LoVo (cell line): ENCODE results near the gene RPAIN.
"Not testable (repeated sequence)": the region's sequence is repeated elsewhere in the genome, so short reads cannot be mapped to it uniquely, and the experiment has no call there.

Experiments used
- DNase-seq: peaks from one replicate; pipeline ENCODE4 v3.0.0-alpha.2; 2016; ENCODE audit warnings: low spot score

The RPAIN gene

DNA sequence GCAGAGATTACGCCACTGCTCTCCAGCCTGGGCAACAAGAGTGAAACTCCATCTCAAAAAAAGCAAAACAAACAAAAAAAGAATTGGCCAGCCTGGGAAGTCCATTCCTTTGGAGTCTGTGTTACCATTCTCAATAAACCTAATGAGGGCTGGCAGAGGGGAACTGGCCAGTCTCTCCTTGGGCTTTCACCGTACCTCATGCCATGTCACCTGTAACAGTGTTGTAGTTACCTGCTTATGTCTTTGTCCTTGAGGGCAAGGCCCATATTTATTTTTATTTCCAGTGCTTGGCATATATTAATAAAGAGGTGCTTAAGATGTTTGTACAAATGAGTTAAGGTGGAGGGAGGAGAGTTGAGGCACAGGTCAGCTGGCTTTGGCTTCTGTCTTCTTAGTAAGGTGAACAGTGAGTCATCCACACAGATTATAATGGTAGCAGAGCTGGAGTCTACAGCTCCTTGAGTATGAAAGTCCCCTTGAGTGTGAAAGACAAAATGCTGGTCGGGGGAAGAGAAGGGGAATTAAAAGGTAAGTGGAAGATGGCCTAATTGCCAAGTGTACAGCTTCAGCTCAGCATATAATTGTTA lies 10.5 kb downstream of the RPAIN start:
- DNase-seq: no peak

DNA sequence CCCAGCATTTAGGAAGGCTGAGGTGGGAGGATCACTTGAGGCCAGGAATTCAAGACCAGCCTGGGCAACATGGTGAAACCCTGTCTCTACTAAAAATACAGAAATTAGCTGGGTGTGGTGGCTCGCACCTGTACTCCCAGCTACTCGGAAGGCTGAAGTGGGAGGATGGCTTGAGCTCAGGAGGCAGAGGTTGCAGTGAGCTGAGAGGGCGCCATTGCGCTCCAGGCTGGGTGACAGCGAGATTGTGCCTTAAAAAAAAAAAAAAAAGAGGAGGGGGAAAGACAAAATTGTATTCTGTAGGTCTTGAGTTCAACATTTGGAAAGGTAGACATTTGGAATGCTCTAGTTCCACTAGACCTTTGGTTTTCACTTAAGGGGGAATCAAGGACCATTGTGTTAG lies 11.3 kb downstream of the RPAIN start:
- not testable (repeated sequence) for DNase-seq

DNA sequence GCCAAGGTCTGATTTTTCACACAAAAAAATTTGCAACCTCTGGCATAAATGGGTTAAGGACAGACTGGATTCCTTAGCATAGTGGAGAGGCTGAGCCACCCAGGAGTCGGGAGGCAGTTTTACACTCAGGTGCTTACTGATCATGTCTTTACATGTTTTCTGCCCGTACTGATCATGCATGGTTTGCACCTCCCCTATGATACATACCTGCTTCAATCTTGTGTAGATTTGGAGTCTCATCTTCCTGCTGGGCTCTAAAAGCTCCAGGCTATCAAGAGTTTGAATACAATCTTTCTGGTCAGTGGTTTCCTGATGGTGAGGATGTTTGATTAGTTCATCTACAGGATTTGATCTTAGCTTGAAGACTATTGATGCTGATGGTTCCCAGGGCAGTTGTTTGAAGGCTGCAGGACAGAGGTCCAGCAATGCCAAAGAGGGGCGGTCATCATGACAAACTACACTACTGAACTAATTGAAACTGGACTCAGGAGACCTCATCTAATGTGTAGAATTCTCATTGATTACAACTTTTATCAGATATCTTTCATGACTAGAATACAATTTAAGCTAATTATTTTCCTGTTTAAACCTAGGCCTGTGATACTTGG lies 12.1 kb downstream of the RPAIN start:
- DNase-seq: no peak

GRCh38 chr17:5434984-5435383 lies 15.0 kb downstream of the RPAIN start:
- DNase-seq: no peak

GRCh38 chr17:5435781-5436315 lies 15.9 kb downstream of the RPAIN start:
- not testable (repeated sequence) for DNase-seq

- DNase-seq: peak; percentile 12
Measured at GRCh38 chr17:5437721-5438317, 17.8 kb downstream of the RPAIN start.

DNA sequence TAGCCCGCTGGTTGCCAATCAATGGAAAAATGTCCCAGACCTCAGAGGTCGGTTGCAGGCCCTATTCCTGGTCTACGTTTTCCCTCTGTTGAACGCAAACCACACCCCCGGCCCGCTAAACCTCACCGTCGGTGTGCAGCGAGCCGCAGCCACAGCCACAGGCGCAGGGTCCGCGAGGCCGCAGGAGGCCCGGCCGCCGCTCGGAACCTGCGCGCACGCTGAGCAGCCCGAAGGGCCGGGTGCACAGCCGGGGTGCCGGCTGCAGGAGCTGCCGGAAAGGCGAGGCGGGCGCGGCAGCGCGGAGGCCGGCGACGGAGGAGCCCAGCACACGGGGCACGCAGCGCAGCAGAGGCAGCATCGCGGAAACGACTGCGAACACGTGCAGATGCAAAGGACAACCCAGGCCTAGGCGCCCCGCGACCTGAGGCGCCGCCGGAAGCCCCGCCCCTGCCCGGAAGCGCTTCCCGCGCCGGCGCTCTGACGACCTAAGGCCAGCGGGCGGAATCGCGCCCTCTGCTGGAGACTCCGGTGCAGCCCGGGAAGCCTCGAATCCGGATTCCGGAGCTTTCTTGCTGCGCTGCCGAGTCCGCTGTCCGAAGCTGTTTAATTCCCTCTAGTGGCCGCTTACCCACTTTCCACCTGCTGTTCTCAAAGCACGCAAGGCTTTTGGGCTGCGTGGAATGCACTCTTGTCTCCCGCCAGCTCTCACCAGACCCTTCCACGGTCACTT lies 18.9 kb downstream of the RPAIN start, which contains the start of gene C1QBP:
Gene C1QBP, minus strand, starts transcription at position 440 of the 730 bp plus-strand sequence. Its CDS starts 82 bp downstream, at position 358.
- peak; percentile 95 for DNase-seq

DNA sequence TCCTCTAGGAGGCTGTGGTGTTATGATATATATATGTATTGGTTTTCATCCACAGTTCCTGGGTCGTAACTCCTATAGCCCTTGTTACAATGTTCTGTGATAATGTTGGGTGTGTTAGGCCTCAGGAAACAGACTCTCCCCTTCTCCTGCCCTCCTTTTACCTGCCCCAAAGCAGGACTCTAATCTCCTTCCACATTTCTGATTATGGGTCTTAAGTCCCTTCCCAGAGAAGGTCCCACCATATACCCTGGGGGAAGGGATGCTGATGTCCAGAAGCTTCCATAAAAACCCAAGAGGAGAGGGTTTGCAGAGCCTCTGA lies 19.4 kb downstream of the RPAIN start:
- DNase-seq: no peak

GRCh38 chr17:5443728-5444127 lies 23.7 kb downstream of the RPAIN start:
- DNase-seq: no peak

- no peak for DNase-seq
Measured at GRCh38 chr17:5444209-5444608, 24.2 kb downstream of the RPAIN start.

DNA sequence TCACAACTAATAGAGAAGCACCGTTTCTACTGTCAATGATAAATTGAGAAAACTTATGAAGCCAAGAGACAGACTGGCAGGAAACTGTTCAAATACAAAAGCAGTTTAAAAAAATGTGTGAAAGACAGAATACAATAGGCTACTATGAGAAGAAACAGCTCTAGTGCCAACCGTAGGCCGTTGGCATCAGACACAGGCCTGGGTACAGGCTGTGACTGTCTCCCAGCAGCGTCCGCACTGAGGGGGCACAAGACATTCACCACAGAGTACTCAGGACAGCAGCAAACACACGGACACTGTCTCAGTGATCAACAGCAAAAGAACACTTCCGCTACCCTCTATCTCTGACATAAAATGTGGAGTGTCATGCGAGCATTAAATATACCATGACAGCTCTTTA lies 26.8 kb downstream of the RPAIN start:
- no peak for DNase-seq

- no peak for DNase-seq
Measured at GRCh38 chr17:5464717-5465507, 44.9 kb downstream of the RPAIN start.

GRCh38 chr17:5466295-5466694 lies 46.3 kb downstream of the RPAIN start:
- DNase-seq: no peak

DNA sequence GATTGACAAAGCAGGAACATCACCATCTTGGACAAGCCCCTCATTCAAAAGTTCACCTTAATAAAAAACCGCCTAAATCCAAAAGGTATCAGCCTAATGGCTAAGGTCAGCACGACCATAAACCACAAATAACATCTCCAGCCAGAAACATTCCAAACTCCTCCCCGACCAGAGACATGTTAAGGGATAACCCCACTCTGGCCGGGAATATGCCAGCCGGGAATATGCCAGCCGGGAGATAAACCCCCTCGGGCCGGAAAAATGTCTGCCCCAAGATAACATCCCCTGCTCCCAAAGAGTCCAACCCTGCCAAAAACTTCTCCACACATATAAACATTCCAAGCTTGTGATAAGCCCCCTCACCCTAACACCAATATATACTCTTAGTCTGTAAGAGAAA lies 47.4 kb downstream of the RPAIN start:
- no peak for DNase-seq

DNA sequence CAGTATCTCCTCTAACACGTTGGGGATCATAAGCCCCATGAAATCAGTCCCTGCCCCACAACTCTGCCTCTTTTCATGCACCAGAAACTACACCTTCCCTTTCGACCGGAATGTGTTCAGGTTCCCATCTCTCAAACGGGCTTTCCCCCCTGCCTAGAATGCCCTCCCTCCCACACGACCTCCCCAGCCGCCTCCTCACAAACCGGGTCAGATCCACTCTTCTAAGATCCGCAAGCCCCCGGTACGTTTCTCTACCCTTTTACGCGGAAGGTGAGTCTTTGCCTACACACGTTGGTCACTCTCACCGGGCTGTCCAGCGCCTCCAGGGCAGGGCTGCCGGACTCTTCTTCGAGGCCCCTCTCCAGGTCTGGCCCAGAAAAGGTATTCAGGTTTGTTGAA lies 48.1 kb downstream of the RPAIN start:
- no peak for DNase-seq

DNA sequence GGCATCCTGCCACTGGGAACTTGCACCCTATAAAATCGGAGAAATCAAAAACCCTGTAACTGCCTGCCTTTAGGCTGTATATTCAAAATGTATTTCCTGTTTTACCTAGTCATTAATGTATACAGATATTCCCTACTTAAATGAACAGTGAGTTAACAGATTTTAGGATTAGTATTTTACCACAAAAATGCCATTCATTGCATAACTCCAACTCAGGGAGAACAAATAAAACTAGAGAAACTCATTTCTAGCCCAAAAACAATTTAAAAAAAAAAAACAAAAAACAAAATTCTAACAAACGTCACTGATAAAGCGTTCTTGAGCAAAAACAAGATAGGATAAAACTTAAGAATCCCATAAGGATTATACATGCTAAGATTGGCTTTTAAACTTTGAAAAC lies 52.5 kb downstream of the RPAIN start:
- no peak for DNase-seq

GRCh38 chr17:5473906-5474305 lies 53.9 kb downstream of the RPAIN start:
- DNase-seq: no peak

- no peak for DNase-seq
Measured at GRCh38 chr17:5478992-5479391, 59.0 kb downstream of the RPAIN start.

DNA sequence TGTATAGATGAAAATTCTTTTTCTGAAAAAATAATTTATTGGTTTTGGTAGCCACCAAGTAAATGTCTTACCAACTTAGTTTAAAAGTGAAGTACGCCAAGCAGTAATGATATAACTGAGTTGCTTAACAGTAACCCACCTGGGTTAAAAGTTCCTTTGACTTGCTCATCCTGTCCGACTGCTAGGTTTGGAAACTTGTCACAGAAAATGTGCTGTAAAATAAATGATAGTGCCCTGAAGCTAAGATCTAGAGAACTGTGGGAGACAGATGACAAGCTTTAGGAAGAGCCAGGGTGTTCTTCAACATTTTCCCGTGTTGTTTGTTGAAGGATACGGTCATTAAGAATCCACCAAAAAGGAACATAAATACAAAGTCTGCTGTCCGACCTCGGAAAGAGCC lies 61.0 kb downstream of the RPAIN start:
- DNase-seq: no peak

- DNase-seq: no peak
Measured at GRCh38 chr17:5481451-5481850, 61.5 kb downstream of the RPAIN start.
